Measurements from ENCODE around the gene NPSR1. TPM values are rescaled to one million over a fixed set of nuclear protein-coding genes. Genes with fewer than 3 reads are reported as not detected.

The NPSR1 gene
- total and polyA plus RNA-seq, 9 of the 15 experiments (the other 6 are each of a cell fraction or from before 2014, with no cell fraction given) = not detected

DNA sequence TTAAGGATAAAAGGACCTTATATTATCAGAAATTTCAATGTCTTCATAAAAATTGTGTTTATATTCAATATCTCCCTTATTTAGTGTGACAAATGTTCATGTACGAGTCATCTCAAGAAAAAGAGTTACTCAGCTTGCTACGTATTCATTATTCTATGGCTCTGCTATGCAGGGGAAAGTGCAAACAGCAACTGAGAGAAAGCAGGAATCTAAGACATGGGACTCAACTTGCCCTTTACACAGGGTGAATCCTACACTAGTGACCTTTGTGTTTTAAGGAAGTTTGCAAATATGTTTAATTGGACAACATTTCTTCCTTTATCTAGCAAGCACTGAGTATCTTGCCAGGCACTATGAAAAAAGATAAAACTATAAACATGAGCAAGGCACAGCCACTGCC lies 104.7 kb downstream of the NPSR1 start (continued):
- TF ChIP-seq, protein P1, sequence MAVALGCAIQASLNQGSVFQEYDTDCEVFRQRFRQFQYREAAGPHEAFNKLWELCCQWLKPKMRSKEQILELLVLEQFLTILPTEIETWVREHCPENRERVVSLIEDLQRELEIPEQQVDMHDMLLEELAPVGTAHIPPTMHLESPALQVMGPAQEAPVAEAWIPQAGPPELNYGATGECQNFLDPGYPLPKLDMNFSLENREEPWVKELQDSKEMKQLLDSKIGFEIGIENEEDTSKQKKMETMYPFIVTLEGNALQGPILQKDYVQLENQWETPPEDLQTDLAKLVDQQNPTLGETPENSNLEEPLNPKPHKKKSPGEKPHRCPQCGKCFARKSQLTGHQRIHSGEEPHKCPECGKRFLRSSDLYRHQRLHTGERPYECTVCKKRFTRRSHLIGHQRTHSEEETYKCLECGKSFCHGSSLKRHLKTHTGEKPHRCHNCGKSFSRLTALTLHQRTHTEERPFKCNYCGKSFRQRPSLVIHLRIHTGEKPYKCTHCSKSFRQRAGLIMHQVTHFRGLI (CRISPR knock-in tag; IDR thresholded peaks at IDR 0.05) = no peak
- TF ChIP-seq XRCC4 (IDR thresholded peaks at IDR 0.05; ENCODE audit: extremely low read depth, insufficient read depth, insufficient read length) (no peak), KHSRP (IDR thresholded peaks at IDR 0.05) (no peak), MAZ (CRISPR knock-in tag; conservative IDR thresholded peaks at IDR 0.05 in 1 of 2, IDR thresholded peaks at IDR 0.05 in 1 of 2) (no peak), TRIM24 (IDR thresholded peaks at IDR 0.05) (no peak), ILF3 (IDR thresholded peaks at IDR 0.05; ENCODE audit: borderline replicate concordance) (no peak)
- TF ChIP-seq, protein P2, sequence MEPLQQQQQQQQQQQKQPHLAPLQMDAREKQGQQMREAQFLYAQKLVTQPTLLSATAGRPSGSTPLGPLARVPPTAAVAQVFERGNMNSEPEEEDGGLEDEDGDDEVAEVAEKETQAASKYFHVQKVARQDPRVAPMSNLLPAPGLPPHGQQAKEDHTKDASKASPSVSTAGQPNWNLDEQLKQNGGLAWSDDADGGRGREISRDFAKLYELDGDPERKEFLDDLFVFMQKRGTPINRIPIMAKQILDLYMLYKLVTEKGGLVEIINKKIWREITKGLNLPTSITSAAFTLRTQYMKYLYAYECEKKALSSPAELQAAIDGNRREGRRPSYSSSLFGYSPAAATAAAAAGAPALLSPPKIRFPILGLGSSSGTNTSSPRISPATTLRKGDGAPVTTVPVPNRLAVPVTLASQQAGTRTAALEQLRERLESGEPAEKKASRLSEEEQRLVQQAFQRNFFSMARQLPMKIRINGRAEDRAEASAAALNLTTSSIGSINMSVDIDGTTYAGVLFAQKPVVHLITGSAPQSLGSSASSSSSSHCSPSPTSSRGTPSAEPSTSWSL (CRISPR knock-in tag; IDR thresholded peaks at IDR 0.05; ENCODE audit: borderline replicate concordance) = no peak

DNA sequence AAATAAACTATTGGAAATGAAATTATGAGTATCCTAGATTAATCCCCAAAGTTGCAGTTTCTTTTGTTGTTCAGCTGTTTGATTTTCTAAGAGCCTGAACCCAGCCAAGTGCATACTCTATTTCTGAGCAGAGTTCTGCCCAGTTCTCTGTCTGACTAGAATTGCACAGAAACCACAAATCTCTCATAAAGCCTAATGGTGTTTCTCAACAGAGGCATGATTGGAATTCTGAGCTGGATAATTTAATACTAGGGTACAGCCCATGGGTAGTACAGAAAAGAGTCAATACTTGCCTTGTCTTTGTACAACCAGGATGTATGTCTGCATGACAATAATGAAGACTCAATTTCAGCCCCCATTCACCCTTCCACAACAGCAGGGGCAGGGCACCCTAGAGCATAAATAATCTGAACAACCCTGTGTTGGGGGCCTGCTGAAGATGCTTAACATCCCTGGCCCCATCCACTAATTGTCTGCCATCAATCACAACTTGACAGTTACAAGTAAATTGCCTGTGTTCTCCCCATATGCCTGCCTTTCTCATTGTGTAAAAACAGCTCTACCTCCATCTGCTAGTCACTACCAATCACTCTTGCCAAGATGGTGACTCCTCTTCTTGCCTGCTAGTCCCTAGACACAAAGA lies 114.4 kb downstream of the NPSR1 start:
- BruUV-seq (replicated peaks) = no TSS peak
- Histone ChIP-seq H4K20me1 (replicated peaks; ENCODE audit: control insufficient read depth, insufficient read depth, low read length) (no peaks in the 10 kb centered on the region), H3K9me3 (replicated peaks; ENCODE audit: control insufficient read depth, insufficient read depth, low read depth, low read length) (no peaks in the 10 kb centered on the region), H3K9ac (ENCODE audit: insufficient read depth in 1 of 2, low read depth in 2 of 2, low read length in 2 of 2) (no peak overlapping the region), H3K27me3 (ENCODE audit: control insufficient read depth in 2 of 2, insufficient read depth in 2 of 2, low read length in 2 of 2) (no peaks in the 10 kb centered on the region), H3K4me2 (ENCODE audit: insufficient read depth, low read length) (no peak overlapping the region), H2AFZ (ENCODE audit: low read depth, low read length) (no peak overlapping the region), H3K9me1 (ENCODE audit: control insufficient read depth, insufficient read depth, low read length) (no peaks in the 10 kb centered on the region), H3K27ac (ENCODE audit: extremely low read depth, low read depth, low read length) (no peak overlapping the region), H3K36me3 (ENCODE audit: control insufficient read depth, insufficient read depth, low read length) (no peaks in the 10 kb centered on the region), H3K4me1 (replicated peaks in 1 of 2; ENCODE audit: control insufficient read depth in 2 of 2, insufficient read depth in 2 of 2, low read length in 2 of 2) (no peaks in the 10 kb centered on the region), H3K4me3 (no peak overlapping the region), H3K79me2 (ENCODE audit: control insufficient read depth, insufficient read depth, low read length) (no peaks in the 10 kb centered on the region)
- intact Hi-C loops (cut with micrococcal nuclease) = no loop called here
- POLR2A ChIA-PET = no interaction called here
- FAIRE-seq (no peak), ATAC-seq (no peak), DNase-seq (ENCODE audit: extremely low read depth in 1 of 4, low spot score in 3 of 4) (no peak)
- in situ Hi-C loops (cut with MboI) = no loop called here
- CTCF ChIA-PET (ENCODE audit: low intra/inter-chr PET ratio) = no interaction called here
- TF ChIP-seq SMARCA5 (IDR thresholded peaks at IDR 0.05) = no peak
- no peak for TF ChIP-seq RCOR1 (IDR thresholded peaks at IDR 0.05; ENCODE audit: borderline replicate concordance in 1 of 2, low read depth in 2 of 2, low read length in 2 of 2)

Data from K562 (cell line).